Gastrocnemius medialis (tissue), 4 donors: Measurements from ENCODE around the gene CLEC20A. TPM values are rescaled to one million over a fixed set of nuclear protein-coding genes. Genes with fewer than 3 reads are reported as not detected.

Source experiments
- ATAC-seq, 2 donors: fragments of 150-250 bp; one replicate each; pipeline ENCODE4 v1.9.1; 2016
- DNase-seq, 2 donors: peaks; one replicate each; pipeline ENCODE4 v3.0.0-alpha.2; 2019
- H3K27ac ChIP-seq, 4 donors: fragments of 200-600 bp; sonication (generic); 1 replicate in 1 of 4; 2 replicates in 3 of 4; pipeline ENCODE4 v1.5.1; 2016 to 2018; ENCODE audit warnings: mild to moderate bottlenecking in 2 of 4, moderate library complexity in 1 of 4
- H3K27me3 ChIP-seq, 3 donors: fragments of 200-600 bp; sonication (generic) in 2 of 3; 1 replicate in 1 of 3; 2 replicates in 2 of 3; pipeline versions ENCODE4 v1.5.1 to v1.6.0; 2016 to 2019; ENCODE audit warnings: mild to moderate bottlenecking in 1 of 3, moderate library complexity in 1 of 3
- H3K36me3 ChIP-seq, 2 donors: fragments of 200-600 bp; sonication (generic) in 1 of 2; one replicate each; pipeline ENCODE4 v1.5.1; 2017 to 2018
- H3K4me1 ChIP-seq, 2 donors: fragments of 200-600 bp; sonication (generic) in 1 of 2; one replicate each; pipeline ENCODE4 v1.5.1; 2016 to 2017; ENCODE audit warnings: mild to moderate bottlenecking in 2 of 2
- H3K4me3 ChIP-seq, 4 donors: fragments of 200-600 bp; sonication (generic) in 3 of 4; 1 replicate in 1 of 4; 2 replicates in 3 of 4; pipeline ENCODE4 v1.5.1; 2016 to 2019; ENCODE audit warnings: mild to moderate bottlenecking in 2 of 4
- H3K9me3 ChIP-seq, 3 donors: fragments of 200-600 bp; sonication (generic) in 2 of 3; 1 replicate in 1 of 3; 2 replicates in 2 of 3; pipeline ENCODE4 v1.5.1; 2016 to 2019
- CTCF ChIP-seq, 5 experiments: fragments of 450-650 bp in 3 of 5; fragments of 200-600 bp in 2 of 5; sonication (generic) in 2 of 5; IDR thresholded peaks in 4 of 5; conservative IDR thresholded peaks in 1 of 5; 1 replicate in 4 of 5; 2 replicates in 1 of 5; pipeline ENCODE4 v1.5.1; 2016 to 2019; ENCODE audit warnings: antibody characterized with exemption in 5 of 5, mild to moderate bottlenecking in 3 of 5, moderate library complexity in 3 of 5
- POLR2A ChIP-seq, 2 donors: fragments of 450-650 bp; IDR thresholded peaks; one replicate each; pipeline ENCODE4 v1.6.1; 2017; ENCODE audit warnings: antibody characterized with exemption in 2 of 2, mild to moderate bottlenecking in 2 of 2, moderate library complexity in 2 of 2
- in situ Hi-C, 4 donors: fragments of 200-750 bp; cut with MboI; loops; one replicate each; pipeline versions ENCODE4 v1.15.0 to v1.8.0; 2017; ENCODE audit warnings: low sequenced_read_pairs in 4 of 4
- intact Hi-C: fragments of 100-400 bp; cut with DNase I; formaldehyde crosslinking; loops from one replicate; pipeline ENCODE4 v1.15.1; 2023; ENCODE audit warnings: low total_unique reads
- total RNA-seq, 4 donors: library from RNA; depleted of rRNA; stranded (reverse); fragments of >200 nt; gene quantifications; one replicate each; pipeline versions ENCODE4 v1.1.0 to v1.2.3, GENCODE V29; 2016

CLEC20A gene
- total RNA-seq, 4 donors from 2014 or later, result not detected

GRCh38 chr1:178520803-178521202, 24.0 kb upstream of the CLEC20A start:
- no peak overlapping the region for H3K4me3 ChIP-seq
- H3K9me3 ChIP-seq, result no peaks in the 10 kb centered on the region
- DNase-seq (no peak), ATAC-seq (no peak)
- intact Hi-C loops (no loop called here), in situ Hi-C loops (loop anchor here in 2 of 4 donors (25.0 kb wide), 1 partner anchor 209 kb away; no protein-coding TSS in a partner anchor)
- H3K36me3 ChIP-seq, result no peaks in the 10 kb centered on the region
- TF ChIP-seq CTCF (IDR thresholded peaks at IDR 0.05 in 4 of 5, conservative IDR thresholded peaks at IDR 0.05 in 1 of 5), result no peak
- no peak for TF ChIP-seq POLR2A (IDR thresholded peaks at IDR 0.05)
- H3K4me1 ChIP-seq, result no peaks in the 10 kb centered on the region
- H3K27ac ChIP-seq, result no peak overlapping the region
- no peaks in the 10 kb centered on the region for H3K27me3 ChIP-seq

DNA sequence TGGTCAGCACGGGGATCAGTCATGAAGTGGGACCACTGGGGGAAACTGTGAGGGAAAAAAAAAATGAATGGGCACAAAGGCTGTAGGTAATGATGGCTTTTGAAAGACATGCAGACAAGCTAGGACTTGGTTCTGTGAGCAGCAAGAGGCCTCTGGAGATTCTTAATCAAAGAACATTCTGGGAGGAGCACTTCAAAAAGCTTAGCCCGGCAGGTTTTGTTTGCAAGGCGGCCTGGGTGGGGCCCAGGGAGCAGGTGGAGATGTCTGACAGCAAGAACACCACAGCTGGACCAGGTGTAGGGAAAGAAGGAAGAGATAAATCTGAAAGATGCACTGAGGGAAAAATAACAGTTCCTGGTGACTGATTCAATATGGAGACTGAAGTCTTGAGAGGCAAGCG, 22.1 kb upstream of the CLEC20A start:
- no peaks in the 10 kb centered on the region for H3K9me3 ChIP-seq
- no peak overlapping the region for H3K27ac ChIP-seq
- no peak overlapping the region for H3K4me3 ChIP-seq
- intact Hi-C loops, result no loop called here
- no peaks in the 10 kb centered on the region for H3K4me1 ChIP-seq
- H3K27me3 ChIP-seq, result no peaks in the 10 kb centered on the region
- in situ Hi-C loops, result loop anchor here in 2 of 4 donors (25.0 kb wide), 1 partner anchor 207 kb away; no protein-coding TSS in a partner anchor
- no peak for ATAC-seq
- DNase-seq, result no peak
- no peaks in the 10 kb centered on the region for H3K36me3 ChIP-seq
- no peak for TF ChIP-seq CTCF (IDR thresholded peaks at IDR 0.05 in 4 of 5, conservative IDR thresholded peaks at IDR 0.05 in 1 of 5)

DNA sequence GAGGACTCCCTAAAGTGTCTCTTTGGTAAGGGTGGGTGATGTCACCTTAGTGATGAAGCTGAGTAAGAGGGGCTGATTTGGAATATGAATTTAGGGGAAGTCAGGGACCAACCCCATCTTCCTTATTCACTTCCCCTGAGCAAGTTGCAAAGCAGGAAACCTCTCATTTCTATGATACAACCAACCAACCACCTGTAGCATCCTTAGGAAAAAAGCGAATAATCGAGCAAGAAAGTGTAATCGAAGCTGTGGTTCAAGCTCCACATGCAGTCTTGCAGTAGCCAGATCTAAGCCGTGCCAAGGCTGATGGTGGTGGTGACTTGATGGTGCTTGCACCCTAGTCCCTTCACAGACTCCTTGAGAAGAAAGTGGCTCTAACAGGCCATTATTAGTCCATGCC, 19.3 kb upstream of the CLEC20A start:
- no peak for TF ChIP-seq POLR2A (IDR thresholded peaks at IDR 0.05)
- TF ChIP-seq CTCF (IDR thresholded peaks at IDR 0.05 in 4 of 5, conservative IDR thresholded peaks at IDR 0.05 in 1 of 5), result no peak
- Histone ChIP-seq H3K9me3 (no peaks in the 10 kb centered on the region), H3K4me3 (no peak overlapping the region), H3K27me3 (no peaks in the 10 kb centered on the region), H3K36me3 (no peaks in the 10 kb centered on the region), H3K4me1 (no peaks in the 10 kb centered on the region), H3K27ac (no peak overlapping the region)
- DNase-seq (no peak), ATAC-seq (no peak)
- in situ Hi-C loops (loop anchor here in 2 of 4 donors (25.0 kb wide), 1 partner anchor 204 kb away; no protein-coding TSS in a partner anchor), intact Hi-C loops (no loop called here)

DNA sequence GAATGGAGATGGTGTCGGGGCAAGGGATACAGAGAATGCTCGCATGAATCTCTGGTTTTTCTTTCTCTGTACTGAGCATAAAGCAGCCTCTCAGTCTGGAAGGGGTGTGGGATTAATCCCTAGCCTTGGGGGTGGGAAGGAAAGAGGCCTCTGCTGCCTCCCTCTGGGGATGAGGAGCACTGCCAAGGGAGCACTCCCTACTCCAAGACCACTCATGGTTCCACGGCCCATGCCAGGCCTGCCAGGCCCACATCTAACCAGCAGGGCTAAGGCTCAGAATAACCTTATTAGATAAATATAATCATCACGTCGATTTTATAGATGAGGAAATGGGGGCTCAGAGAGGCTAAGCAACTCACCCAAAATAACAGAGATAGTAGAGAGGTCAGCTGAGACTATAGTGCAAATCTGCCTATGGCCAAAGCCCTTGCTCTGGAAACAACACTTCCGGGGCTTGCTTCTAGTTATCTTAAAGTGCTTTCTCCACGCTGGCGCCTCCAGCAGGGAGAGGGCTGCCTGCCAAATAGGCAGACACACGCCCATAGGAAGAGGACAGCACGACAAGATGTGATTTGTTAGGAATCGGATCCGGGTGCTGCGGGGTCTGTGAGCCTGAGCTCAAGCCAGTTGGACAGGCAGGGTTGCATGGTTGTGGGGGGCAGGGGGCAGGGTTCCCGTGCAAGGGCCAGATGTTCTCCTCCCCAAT, 16.7 kb upstream of the CLEC20A start:
- no peak for ATAC-seq
- Histone ChIP-seq H3K4me1 (peaks cover 4 to 18% of the 10 kb centered on the region in 2 donors), H3K36me3 (no peaks in the 10 kb centered on the region), H3K4me3 (no peak overlapping the region), H3K27me3 (no peaks in the 10 kb centered on the region), H3K27ac (no peak overlapping the region), H3K9me3 (no peaks in the 10 kb centered on the region)
- in situ Hi-C loops, result loop anchor here in 2 of 4 donors (25.0 kb wide), 1 partner anchor 201 kb away; no protein-coding TSS in a partner anchor
- TF ChIP-seq POLR2A (IDR thresholded peaks at IDR 0.05) (no peak), CTCF (IDR thresholded peaks at IDR 0.05 in 4 of 5, conservative IDR thresholded peaks at IDR 0.05 in 1 of 5) (no peak)
- DNase-seq, result no peak
- intact Hi-C loops, result no loop called here
